ENCODE data around the gene NWD2.

Gene NWD2

DNA sequence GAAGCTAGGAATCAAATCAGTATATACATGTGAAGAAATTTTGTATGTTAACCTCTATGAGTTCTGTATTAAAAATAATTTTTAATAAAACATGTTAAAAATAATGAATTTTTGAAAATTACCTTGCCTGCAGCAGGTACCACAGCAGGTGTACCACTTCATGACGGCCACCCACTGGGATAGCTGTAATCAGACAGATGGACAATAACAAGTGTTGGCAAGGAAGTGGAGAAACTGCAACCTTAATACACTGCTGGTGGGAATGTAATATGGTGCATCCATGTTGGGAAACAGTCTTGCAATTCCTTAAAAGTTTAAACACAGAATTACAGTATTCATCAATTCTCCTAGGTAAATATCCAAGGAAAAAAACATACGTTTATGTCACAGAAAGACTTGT is 232.1 kb downstream of the NWD2 start:
- TF ChIP-seq CTCF (conservative IDR thresholded peaks at IDR 0.05), result no peak
- H3K27ac ChIP-seq, result peak overlapping the region; percentile 82

DNA sequence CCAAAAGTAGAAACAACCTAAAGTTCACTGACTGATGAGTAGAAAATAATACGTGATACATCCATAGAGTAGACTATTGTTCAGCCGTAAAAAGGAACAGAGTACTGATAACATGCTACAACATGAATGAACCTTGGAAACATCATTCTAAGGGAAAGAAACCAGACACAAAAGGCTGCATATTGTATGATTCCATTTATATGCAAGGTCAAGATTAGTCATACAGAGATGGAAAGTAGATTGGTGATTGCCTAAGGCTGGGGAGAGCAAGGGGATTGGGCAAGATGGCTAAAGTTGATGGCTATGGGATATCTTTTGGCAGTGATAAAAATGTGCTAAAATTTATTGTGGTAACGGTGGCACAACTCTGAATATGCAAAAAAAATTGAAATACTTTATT is 232.6 kb downstream of the NWD2 start:
- no peak for TF ChIP-seq CTCF (conservative IDR thresholded peaks at IDR 0.05)
- peak overlapping the region; percentile 82 for H3K27ac ChIP-seq

GRCh38 chr4:37478151-37478550 is 233.6 kb downstream of the NWD2 start:
- peak overlapping the region; percentile 82 for H3K27ac ChIP-seq

GRCh38 chr4:37480509-37480908 is 236.0 kb downstream of the NWD2 start:
- no peak for TF ChIP-seq CTCF (conservative IDR thresholded peaks at IDR 0.05)
- peak overlapping the region; percentile 82 for H3K27ac ChIP-seq

More at GRCh38 chr4:37478151-37478550, 233.6 kb downstream of the NWD2 start:
- TF ChIP-seq CTCF (conservative IDR thresholded peaks at IDR 0.05), result no peak

GRCh38 chr4:37481547-37482122 is 237.1 kb downstream of the NWD2 start:
- H3K27ac ChIP-seq, result no peak overlapping the region

GRCh38 chr4:37482236-37482913 is 237.8 kb downstream of the NWD2 start:
- H3K27ac ChIP-seq, result no peak overlapping the region
- no peak for TF ChIP-seq CTCF (conservative IDR thresholded peaks at IDR 0.05)

More at GRCh38 chr4:37481547-37482122, 237.1 kb downstream of the NWD2 start:
- TF ChIP-seq CTCF (conservative IDR thresholded peaks at IDR 0.05), result no peak

- no peak for TF ChIP-seq CTCF (conservative IDR thresholded peaks at IDR 0.05)
- H3K27ac ChIP-seq, result no peak overlapping the region
Observed at GRCh38 chr4:37483610-37484009, 239.1 kb downstream of the NWD2 start.

All from VCaP (cell line).